Measurements from ENCODE around the gene FPR3.
"Not testable (repeated sequence)": the region's sequence is repeated elsewhere in the genome, so short reads cannot be mapped to it uniquely, and the experiment has no call there.

FPR3 gene

GRCh38 chr19:51794885-51795490, at the start of gene FPR3:
Gene FPR3 (plus strand): TSS chr19:51795157. CDS start chr19:51823749, 28,592 bp downstream.
- no peak for DNase-seq (ENCODE audit: low spot score)

- DNase-seq (ENCODE audit: low spot score), result no peak
Measured at GRCh38 chr19:51746731-51747130, 48.2 kb upstream of the FPR3 start.

- no peak for DNase-seq (ENCODE audit: low spot score)
Measured at GRCh38 chr19:51749979-51750378, 45.0 kb upstream of the FPR3 start.

GRCh38 chr19:51750400-51751094, 44.4 kb upstream of the FPR3 start:
- DNase-seq (ENCODE audit: low spot score), result no peak

- DNase-seq (ENCODE audit: low spot score), result no peak
Measured at GRCh38 chr19:51751655-51752054, 43.3 kb upstream of the FPR3 start, which contains the start of gene FPR1. Gene FPR1 (minus strand): TSS chr19:51751878. CDS start chr19:51746994, 4,884 bp downstream.

- DNase-seq (ENCODE audit: low spot score), result no peak
Measured at GRCh38 chr19:51754109-51754508, 40.8 kb upstream of the FPR3 start.

GRCh38 chr19:51754770-51755169, 40.2 kb upstream of the FPR3 start:
- DNase-seq (ENCODE audit: low spot score), result no peak

GRCh38 chr19:51755571-51755970, 39.4 kb upstream of the FPR3 start:
- DNase-seq (ENCODE audit: low spot score), result no peak

GRCh38 chr19:51760697-51761356, 34.1 kb upstream of the FPR3 start, which contains the start of gene FPR2:
Gene FPR2 (plus strand): TSS chr19:51761180. CDS start chr19:51768659, 7,479 bp downstream.
- no peak for DNase-seq (ENCODE audit: low spot score)

GRCh38 chr19:51761696-51762095, 33.3 kb upstream of the FPR3 start:
- DNase-seq (ENCODE audit: low spot score), result no peak

GRCh38 chr19:51765086-51765485, 29.9 kb upstream of the FPR3 start:
- DNase-seq (ENCODE audit: low spot score), result no peak

- no peak for DNase-seq (ENCODE audit: low spot score)
Measured at GRCh38 chr19:51766461-51766860, 28.5 kb upstream of the FPR3 start.

- DNase-seq (ENCODE audit: low spot score), result no peak
Measured at GRCh38 chr19:51771376-51772130, 23.4 kb upstream of the FPR3 start.

- no peak for DNase-seq (ENCODE audit: low spot score)
Measured at GRCh38 chr19:51772977-51773376, 22.0 kb upstream of the FPR3 start.

- not testable (repeated sequence) for DNase-seq (ENCODE audit: low spot score)
Measured at GRCh38 chr19:51776561-51776960, 18.4 kb upstream of the FPR3 start.

- DNase-seq (ENCODE audit: low spot score), result peak; percentile 79
Measured at GRCh38 chr19:51777570-51778462, 17.1 kb upstream of the FPR3 start.

- DNase-seq (ENCODE audit: low spot score), result no peak
Measured at GRCh38 chr19:51779181-51779580, 15.8 kb upstream of the FPR3 start.

- no peak for DNase-seq (ENCODE audit: low spot score)
Measured at GRCh38 chr19:51779703-51780102, 15.3 kb upstream of the FPR3 start.

GRCh38 chr19:51780270-51780669, 14.7 kb upstream of the FPR3 start:
- DNase-seq (ENCODE audit: low spot score), result no peak

GRCh38 chr19:51781999-51782398, 13.0 kb upstream of the FPR3 start:
- no peak for DNase-seq (ENCODE audit: low spot score)

- DNase-seq (ENCODE audit: low spot score), result no peak
Measured at GRCh38 chr19:51783372-51783771, 11.6 kb upstream of the FPR3 start.
